Astrocyte (in vitro differentiated cells and primary cell): ENCODE results near the gene STK32B. TPM values are rescaled to one million over a fixed set of nuclear protein-coding genes. Genes with fewer than 3 reads are reported as not detected.

ENCODE experiments used
- DNase-seq: peaks from one replicate; pipeline ENCODE4 v3.0.0-alpha.2; 2010; ENCODE audit warnings: low read depth
- FAIRE-seq: peaks from 2 replicates; lab custom pipeline; 2011; peaks lifted over from hg19 to GRCh38; lab: Jason Lieb, UNC
- H2AFZ ChIP-seq: 2 replicates; pipeline ENCODE4 v1.6.0; 2012; ENCODE audit warnings: low read depth, low read length, inconsistent platforms
- H3K27ac ChIP-seq: 2 replicates; pipeline ENCODE4 v1.5.1; 2011; ENCODE audit warnings: low read depth, low read length, inconsistent platforms
- H3K27me3 ChIP-seq: 2 replicates; pipeline ENCODE4 v1.6.0; 2011; ENCODE audit warnings: low read length, inconsistent platforms; ENCODE audit not compliant: insufficient read depth
- H3K36me3 ChIP-seq: 2 replicates; pipeline ENCODE4 v1.5.1; 2011; ENCODE audit warnings: low read length, inconsistent platforms; ENCODE audit not compliant: insufficient read depth
- H3K4me1 ChIP-seq: 2 replicates; pipeline ENCODE4 v1.5.1; 2011; ENCODE audit warnings: low read length, inconsistent platforms; ENCODE audit not compliant: insufficient read depth
- H3K4me2 ChIP-seq: 2 replicates; pipeline ENCODE4 v1.6.0; 2012; ENCODE audit warnings: low read length, inconsistent platforms
- H3K4me3 ChIP-seq: 2 replicates; pipeline ENCODE4 v1.5.1; 2011; ENCODE audit warnings: low read depth, mild to moderate bottlenecking, low read length, inconsistent platforms; ENCODE audit not compliant: insufficient read depth
- H3K79me2 ChIP-seq: 2 replicates; pipeline ENCODE4 v1.6.0; 2012; ENCODE audit warnings: mild to moderate bottlenecking, low read length, inconsistent platforms; ENCODE audit not compliant: insufficient read depth
- H3K9ac ChIP-seq: 2 replicates; pipeline ENCODE4 v1.6.0; 2012; ENCODE audit warnings: mild to moderate bottlenecking, low read length, inconsistent platforms
- H3K9me3 ChIP-seq: 2 replicates; pipeline ENCODE4 v1.5.1; 2012; ENCODE audit warnings: low read depth, mild to moderate bottlenecking, low read length, inconsistent platforms; ENCODE audit not compliant: insufficient read depth
- H4K20me1 ChIP-seq: 2 replicates; pipeline ENCODE4 v1.6.0; 2012; ENCODE audit warnings: low read length, inconsistent platforms; ENCODE audit not compliant: insufficient read depth
- H3K27ac Mint-ChIP-seq: one replicate; pipeline ENCODE4 v1.8.0; 2021; ENCODE audit warnings: mild to moderate bottlenecking, mixed read lengths; ENCODE audit not compliant: unreplicated experiment
- H3K27me3 Mint-ChIP-seq: one replicate; pipeline ENCODE4 v1.8.0; 2021; ENCODE audit warnings: low read depth, mixed read lengths; ENCODE audit not compliant: unreplicated experiment
- H3K36me3 Mint-ChIP-seq: one replicate; pipeline ENCODE4 v1.8.0; 2021; ENCODE audit warnings: low read depth, mixed read lengths; ENCODE audit not compliant: unreplicated experiment
- H3K4me1 Mint-ChIP-seq: one replicate; pipeline ENCODE4 v1.8.0; 2021; ENCODE audit warnings: low read depth, mixed read lengths; ENCODE audit not compliant: unreplicated experiment
- H3K4me3 Mint-ChIP-seq: one replicate; pipeline ENCODE4 v1.8.0; 2021; ENCODE audit warnings: mild to moderate bottlenecking, moderate library complexity, mixed read lengths; ENCODE audit not compliant: unreplicated experiment
- H3K9me3 Mint-ChIP-seq: one replicate; pipeline ENCODE4 v1.8.0; 2021; ENCODE audit warnings: mild to moderate bottlenecking, mixed read lengths; ENCODE audit not compliant: unreplicated experiment
- EZH2 ChIP-seq: IDR thresholded peaks from 2 replicates; pipeline ENCODE4 v1.6.1; 2012; ENCODE audit warnings: mild to moderate bottlenecking, low read length, inconsistent platforms; ENCODE audit not compliant: insufficient read depth
- total RNA-seq: library from RNA; stranded (reverse); gene quantifications from 2 replicates; pipeline ENCODE4 v1.2.1, GENCODE V29; 2021
- TF ChIP-seq, protein P1 (sequence below): IDR thresholded peaks from 2 replicates; pipeline ENCODE4 v1.5.1; 2011; ENCODE audit warnings: low read depth, mild to moderate bottlenecking, inconsistent platforms, low read length, moderate library complexity; ENCODE audit not compliant: insufficient read depth

The STK32B gene
- total RNA-seq, 1 donor from 2014 or later: 2.9 TPM

DNA sequence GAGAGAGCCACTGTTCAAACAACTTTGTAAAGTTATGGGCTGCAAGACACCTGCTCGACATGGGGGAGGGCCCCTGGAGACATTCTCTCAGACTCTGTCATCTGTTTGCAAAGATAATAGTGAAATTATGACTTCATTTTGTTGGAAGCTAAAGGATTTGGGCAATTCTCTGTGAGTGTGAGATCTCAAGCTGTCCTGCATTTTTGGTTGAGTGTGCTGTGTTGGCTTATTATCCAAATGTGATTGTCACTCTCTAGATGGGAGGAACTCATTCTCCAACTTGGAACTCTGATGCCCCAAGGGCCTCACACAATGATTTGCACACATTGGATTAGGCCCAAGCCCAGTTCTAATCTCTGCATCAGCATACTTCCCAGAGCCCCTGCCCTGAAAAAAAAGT, 63.7 kb downstream of the STK32B start:
- Histone ChIP-seq H3K36me3 (no peaks in the 10 kb centered on the region), H3K27me3 (no peaks in the 10 kb centered on the region), H3K4me2 (peak overlapping the region; percentile 50), H3K79me2 (no peaks in the 10 kb centered on the region), H2AFZ (no peak overlapping the region), H3K27ac (peak overlapping the region; percentile 57), H4K20me1 (no peaks in the 10 kb centered on the region), H3K9me3 (no peaks in the 10 kb centered on the region), H3K4me1 (peaks cover 17% of the 10 kb centered on the region), H3K9ac (peak overlapping the region; percentile 52), H3K4me3 (no peak overlapping the region)
- no peak overlapping the region for H3K4me3 Mint-ChIP-seq
- peaks cover 2% of the 10 kb centered on the region for H3K9me3 Mint-ChIP-seq
- peaks cover 20% of the 10 kb centered on the region for H3K4me1 Mint-ChIP-seq
- H3K36me3 Mint-ChIP-seq: no peaks in the 10 kb centered on the region
- TF ChIP-seq EZH2: no peak
- TF ChIP-seq, protein P1, sequence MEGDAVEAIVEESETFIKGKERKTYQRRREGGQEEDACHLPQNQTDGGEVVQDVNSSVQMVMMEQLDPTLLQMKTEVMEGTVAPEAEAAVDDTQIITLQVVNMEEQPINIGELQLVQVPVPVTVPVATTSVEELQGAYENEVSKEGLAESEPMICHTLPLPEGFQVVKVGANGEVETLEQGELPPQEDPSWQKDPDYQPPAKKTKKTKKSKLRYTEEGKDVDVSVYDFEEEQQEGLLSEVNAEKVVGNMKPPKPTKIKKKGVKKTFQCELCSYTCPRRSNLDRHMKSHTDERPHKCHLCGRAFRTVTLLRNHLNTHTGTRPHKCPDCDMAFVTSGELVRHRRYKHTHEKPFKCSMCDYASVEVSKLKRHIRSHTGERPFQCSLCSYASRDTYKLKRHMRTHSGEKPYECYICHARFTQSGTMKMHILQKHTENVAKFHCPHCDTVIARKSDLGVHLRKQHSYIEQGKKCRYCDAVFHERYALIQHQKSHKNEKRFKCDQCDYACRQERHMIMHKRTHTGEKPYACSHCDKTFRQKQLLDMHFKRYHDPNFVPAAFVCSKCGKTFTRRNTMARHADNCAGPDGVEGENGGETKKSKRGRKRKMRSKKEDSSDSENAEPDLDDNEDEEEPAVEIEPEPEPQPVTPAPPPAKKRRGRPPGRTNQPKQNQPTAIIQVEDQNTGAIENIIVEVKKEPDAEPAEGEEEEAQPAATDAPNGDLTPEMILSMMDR: no peak
- FAIRE-seq (no peak), DNase-seq (peak; percentile 14)
- peak overlapping the region; percentile 29 for H3K27ac Mint-ChIP-seq
- H3K27me3 Mint-ChIP-seq: peaks cover 9% of the 10 kb centered on the region

DNA sequence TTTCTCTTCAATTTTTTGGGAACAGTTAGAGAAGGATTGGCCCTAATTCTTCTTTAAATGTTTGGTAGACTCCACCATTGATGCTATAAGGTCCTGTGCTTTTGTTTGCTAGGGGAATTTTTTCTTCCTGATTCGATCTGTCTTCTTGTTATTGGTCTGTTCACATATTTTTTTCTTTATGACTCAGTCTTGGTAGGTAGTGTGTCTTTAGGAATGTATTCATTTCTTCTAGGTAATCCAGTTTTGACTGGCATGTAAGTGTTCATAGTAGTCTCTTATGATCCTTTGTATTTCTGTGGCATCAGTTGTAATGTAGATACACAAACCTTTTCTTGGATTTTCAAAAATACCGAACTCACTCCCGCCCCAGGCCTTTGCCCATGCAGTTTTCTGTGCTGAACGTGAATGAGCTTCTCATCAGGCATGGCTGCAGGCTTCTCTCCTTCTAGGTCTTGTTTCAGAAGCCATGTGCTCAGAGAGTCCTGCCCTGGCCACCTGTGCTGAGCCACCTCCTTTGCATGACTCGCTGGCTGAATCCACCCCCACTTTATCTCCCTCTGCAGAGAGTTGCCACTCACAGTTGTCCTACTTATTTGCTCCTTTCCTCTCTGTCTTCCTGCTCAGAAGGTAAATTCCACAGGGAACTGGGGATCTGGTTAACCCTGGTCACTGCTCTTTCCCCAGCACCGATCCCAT, 67.0 kb downstream of the STK32B start:
- Histone ChIP-seq H2AFZ (no peak overlapping the region), H3K36me3 (no peaks in the 10 kb centered on the region), H4K20me1 (no peaks in the 10 kb centered on the region), H3K27me3 (no peaks in the 10 kb centered on the region), H3K79me2 (no peaks in the 10 kb centered on the region), H3K9me3 (no peaks in the 10 kb centered on the region), H3K4me2 (no peak overlapping the region), H3K9ac (no peak overlapping the region), H3K4me1 (peaks cover 13% of the 10 kb centered on the region), H3K4me3 (no peak overlapping the region), H3K27ac (no peak overlapping the region)
- H3K27me3 Mint-ChIP-seq: peaks cover 9% of the 10 kb centered on the region
- H3K36me3 Mint-ChIP-seq: no peaks in the 10 kb centered on the region
- no peak overlapping the region for H3K4me3 Mint-ChIP-seq
- TF ChIP-seq, protein P1: no peak
- TF ChIP-seq EZH2: no peak
- peaks cover 25% of the 10 kb centered on the region for H3K4me1 Mint-ChIP-seq
- no peak for FAIRE-seq
- peaks cover 2% of the 10 kb centered on the region for H3K9me3 Mint-ChIP-seq
- no peak for DNase-seq
- peak overlapping the region; percentile 11 for H3K27ac Mint-ChIP-seq
